ENCODE measurements around the gene LDB1.

DNA sequence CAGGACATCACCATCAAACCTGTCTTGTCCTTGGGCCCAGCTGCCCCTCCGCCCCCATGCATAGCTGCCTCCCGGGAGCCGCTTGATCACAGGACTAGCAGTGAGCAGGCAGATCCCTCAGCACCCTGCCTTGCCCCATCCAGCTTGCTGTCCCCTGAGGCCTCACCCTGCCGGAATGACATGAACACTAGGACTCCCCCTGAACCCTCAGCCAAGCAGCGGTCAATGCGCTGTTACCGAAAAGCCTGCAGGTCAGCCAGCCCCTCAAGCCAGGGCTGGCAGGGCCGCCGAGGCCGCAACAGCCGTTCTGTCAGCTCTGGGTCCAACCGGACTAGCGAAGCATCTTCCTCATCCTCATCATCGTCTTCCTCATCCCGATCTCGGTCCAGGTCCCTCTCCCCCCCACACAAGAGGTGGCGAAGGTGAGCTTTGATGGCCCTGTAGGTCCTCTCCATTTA is 26.8 kb upstream of the LDB1 start:
- TF ChIP-seq, protein P1, sequence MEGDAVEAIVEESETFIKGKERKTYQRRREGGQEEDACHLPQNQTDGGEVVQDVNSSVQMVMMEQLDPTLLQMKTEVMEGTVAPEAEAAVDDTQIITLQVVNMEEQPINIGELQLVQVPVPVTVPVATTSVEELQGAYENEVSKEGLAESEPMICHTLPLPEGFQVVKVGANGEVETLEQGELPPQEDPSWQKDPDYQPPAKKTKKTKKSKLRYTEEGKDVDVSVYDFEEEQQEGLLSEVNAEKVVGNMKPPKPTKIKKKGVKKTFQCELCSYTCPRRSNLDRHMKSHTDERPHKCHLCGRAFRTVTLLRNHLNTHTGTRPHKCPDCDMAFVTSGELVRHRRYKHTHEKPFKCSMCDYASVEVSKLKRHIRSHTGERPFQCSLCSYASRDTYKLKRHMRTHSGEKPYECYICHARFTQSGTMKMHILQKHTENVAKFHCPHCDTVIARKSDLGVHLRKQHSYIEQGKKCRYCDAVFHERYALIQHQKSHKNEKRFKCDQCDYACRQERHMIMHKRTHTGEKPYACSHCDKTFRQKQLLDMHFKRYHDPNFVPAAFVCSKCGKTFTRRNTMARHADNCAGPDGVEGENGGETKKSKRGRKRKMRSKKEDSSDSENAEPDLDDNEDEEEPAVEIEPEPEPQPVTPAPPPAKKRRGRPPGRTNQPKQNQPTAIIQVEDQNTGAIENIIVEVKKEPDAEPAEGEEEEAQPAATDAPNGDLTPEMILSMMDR (IDR thresholded peaks at IDR 0.05), result no peak
- TF ChIP-seq ZBTB21 (CRISPR knock-in tag; IDR thresholded peaks at IDR 0.05; ENCODE audit: borderline replicate concordance) (no peak), ZNF121 (CRISPR knock-in tag; IDR thresholded peaks at IDR 0.05) (no peak), JUN (CRISPR knock-in tag; IDR thresholded peaks at IDR 0.05) (no peak), CBFB (CRISPR knock-in tag; IDR thresholded peaks at IDR 0.05; ENCODE audit: low read depth) (no peak), ZSCAN18 (CRISPR knock-in tag; IDR thresholded peaks at IDR 0.05) (no peak), NR3C1 (CRISPR knock-in tag; conservative IDR thresholded peaks at IDR 0.05; ENCODE audit: low read depth) (no peak)
- TF ChIP-seq, protein P2, sequence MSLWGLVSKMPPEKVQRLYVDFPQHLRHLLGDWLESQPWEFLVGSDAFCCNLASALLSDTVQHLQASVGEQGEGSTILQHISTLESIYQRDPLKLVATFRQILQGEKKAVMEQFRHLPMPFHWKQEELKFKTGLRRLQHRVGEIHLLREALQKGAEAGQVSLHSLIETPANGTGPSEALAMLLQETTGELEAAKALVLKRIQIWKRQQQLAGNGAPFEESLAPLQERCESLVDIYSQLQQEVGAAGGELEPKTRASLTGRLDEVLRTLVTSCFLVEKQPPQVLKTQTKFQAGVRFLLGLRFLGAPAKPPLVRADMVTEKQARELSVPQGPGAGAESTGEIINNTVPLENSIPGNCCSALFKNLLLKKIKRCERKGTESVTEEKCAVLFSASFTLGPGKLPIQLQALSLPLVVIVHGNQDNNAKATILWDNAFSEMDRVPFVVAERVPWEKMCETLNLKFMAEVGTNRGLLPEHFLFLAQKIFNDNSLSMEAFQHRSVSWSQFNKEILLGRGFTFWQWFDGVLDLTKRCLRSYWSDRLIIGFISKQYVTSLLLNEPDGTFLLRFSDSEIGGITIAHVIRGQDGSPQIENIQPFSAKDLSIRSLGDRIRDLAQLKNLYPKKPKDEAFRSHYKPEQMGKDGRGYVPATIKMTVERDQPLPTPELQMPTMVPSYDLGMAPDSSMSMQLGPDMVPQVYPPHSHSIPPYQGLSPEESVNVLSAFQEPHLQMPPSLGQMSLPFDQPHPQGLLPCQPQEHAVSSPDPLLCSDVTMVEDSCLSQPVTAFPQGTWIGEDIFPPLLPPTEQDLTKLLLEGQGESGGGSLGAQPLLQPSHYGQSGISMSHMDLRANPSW (CRISPR knock-in tag; conservative IDR thresholded peaks at IDR 0.05; ENCODE audit: low read depth), result no peak
- TF ChIP-seq, protein P3, sequence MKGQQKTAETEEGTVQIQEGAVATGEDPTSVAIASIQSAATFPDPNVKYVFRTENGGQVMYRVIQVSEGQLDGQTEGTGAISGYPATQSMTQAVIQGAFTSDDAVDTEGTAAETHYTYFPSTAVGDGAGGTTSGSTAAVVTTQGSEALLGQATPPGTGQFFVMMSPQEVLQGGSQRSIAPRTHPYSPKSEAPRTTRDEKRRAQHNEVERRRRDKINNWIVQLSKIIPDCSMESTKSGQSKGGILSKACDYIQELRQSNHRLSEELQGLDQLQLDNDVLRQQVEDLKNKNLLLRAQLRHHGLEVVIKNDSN (CRISPR knock-in tag; IDR thresholded peaks at IDR 0.05), result no peak

Measured in WTC11 (cell line).